Ramos (cell line): ENCODE results near the gene REXO4.
"Not testable (repeated sequence)": the region's sequence is repeated elsewhere in the genome, so short reads cannot be mapped to it uniquely, and the experiment has no call there.

Experiments
- in situ Hi-C: fragments of 300-500 bp; cut with MboI; formaldehyde crosslinking; loops from one replicate; pipeline ENCODE4 v1.14.3; 2022; ENCODE audit warnings: low sequenced_read_pairs; ENCODE audit not compliant: unreplicated experiment

REXO4 gene

DNA sequence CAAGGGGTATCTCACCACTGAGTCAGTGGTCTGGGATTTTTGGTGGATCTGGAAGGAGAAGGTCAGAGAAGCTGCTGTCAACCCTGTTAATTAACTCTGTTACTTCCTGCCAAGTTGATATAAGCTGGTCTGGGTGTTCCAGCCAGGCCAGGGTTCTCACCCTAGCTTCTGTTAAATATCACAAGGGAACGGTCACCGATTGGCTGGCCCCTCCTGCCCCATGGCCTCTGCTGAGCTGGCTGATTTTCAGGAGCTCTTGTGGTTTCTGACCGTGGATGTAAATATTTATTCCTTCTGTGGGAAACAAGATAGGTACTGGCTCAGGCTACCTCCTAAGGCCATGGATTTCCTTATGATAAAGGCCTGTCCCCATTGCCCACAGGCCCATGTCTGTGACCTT, 5.4 kb upstream of the REXO4 start:
- in situ Hi-C loops = no loop called here

DNA sequence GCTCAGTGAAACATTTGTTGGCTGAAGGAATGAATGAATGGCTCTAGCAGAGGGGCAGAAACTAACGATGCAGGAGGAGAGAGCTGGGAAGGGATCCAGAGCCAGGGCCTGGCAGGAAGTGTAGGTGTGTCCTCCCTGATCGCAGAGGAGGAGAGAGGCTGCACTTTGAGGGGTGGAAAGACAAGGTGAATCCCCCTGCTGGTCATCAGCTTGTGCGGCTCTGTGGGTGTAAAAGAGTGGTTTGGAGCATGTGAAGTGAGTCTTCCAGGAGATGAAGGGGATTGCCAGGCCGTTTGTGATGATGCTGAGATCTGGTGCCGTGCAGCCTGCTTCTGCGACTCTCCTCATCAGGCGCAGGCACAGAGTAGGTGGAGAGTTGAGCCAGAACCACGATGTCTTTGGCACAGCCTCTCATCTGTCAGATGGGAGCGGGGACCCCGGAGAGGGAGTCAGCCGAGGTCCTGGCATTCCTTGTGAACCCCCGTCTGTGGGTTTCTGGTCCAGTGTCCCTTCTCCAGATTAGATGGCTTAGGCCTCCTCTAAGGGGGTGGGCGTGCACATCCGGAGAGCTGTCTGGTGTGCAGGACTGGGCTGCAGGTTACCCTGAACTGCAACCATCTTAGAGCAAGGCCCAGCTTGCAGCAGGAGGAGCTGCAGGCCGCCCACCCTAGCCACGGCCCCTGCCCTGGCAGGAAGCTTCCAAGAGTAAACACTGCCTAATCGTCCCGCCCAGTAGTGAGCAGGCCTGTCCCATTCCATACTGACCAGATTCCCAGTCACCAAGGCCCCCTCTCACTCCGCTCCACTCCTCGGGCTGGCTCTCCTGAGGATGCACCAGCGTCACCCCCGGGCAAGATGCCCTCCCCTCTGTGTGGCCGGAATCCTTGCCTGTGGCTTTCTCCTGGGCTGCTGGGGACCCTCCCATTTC, 4.1 kb upstream of the REXO4 start, which contains the start of gene ADAMTS13:
TSS of gene ADAMTS13 (plus strand) at position 753 of the 928 bp plus-strand sequence. CDS start at position 830, 77 bp downstream.
- in situ Hi-C loops = no loop called here

DNA sequence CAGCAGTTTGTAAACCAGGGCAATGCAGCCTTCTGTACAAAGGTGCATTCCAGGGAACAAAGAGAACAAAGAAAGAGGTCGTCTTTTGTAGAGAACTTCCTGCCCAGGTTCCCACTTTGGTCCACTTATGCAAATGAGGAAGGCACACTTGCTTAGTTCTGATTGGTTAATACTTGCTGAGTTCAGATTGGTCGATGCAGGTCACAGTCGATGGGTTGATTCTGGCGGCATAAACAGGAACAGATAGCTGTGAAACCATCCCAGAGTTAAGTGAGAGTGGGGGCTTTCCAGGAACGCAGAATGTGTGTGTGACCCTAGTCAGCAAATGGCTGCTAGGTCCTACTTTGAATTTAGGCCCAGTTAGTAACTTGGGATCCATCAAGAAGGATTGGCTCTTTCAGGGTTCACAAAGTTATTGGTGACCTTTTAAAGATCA, 2.6 kb upstream of the REXO4 start:
- in situ Hi-C loops = no loop called here

DNA sequence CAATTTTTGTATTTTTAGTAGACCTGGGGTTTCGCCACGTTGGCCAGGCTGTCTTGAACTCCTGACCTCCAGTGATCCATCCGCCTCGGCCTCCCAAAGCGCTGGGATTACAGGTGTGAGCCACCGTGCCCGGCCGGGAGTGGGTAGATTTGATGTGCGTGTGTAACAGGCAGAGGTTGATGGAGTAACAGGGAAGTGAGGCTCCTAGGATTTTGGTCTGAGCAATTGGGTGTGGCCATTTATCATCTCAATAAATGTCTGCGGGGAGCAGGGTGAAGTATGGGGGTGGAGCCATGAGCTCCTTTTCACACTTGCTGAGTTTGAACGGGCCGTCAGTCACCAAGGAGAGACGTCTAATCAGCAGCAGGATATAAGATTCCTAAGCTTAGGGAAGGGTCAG, 1.2 kb upstream of the REXO4 start:
- in situ Hi-C loops = no loop called here

DNA sequence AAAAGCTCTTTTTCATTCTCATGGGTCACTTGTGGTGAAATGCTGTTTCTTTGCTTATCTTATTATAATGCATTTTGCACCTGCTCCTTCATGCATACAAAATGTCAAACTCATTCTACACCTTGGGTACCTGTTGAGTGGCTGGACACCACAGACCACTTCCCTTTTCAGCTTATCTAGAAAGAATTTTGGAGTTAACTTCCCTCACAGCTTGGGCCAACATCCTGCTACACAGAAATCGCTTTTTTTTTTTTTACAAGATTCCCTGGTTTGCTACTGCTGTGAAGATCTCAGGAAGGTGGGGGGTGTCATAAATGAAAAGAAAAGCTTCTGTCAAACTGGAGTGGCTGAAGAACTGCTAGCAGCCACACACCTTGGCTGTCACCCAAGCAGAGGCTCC, 2.6 kb downstream of the REXO4 start:
- in situ Hi-C loops = no loop called here

DNA sequence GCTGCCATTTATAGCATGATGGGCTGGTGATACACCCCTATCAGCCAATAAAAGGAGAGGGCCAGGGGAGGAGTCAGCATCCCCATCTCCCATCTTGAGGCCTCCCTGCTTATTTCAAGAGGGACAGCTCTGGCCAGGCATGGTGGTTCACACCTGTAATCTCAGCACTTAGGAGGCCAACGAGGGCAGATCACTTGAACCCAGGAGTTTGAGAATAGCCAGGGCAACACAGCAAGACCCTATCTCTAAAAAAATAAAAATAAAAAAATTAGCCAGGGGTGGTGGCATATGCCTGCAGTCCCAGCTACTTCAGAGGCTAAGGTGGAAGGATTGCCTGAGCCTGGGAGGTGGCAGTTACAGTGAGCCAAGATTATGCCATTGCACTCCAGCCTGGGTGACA, 9.8 kb downstream of the REXO4 start:
- in situ Hi-C loops = loop anchor here (5.0 kb wide), 1 partner anchor 74 kb away; no protein-coding TSS in a partner anchor

DNA sequence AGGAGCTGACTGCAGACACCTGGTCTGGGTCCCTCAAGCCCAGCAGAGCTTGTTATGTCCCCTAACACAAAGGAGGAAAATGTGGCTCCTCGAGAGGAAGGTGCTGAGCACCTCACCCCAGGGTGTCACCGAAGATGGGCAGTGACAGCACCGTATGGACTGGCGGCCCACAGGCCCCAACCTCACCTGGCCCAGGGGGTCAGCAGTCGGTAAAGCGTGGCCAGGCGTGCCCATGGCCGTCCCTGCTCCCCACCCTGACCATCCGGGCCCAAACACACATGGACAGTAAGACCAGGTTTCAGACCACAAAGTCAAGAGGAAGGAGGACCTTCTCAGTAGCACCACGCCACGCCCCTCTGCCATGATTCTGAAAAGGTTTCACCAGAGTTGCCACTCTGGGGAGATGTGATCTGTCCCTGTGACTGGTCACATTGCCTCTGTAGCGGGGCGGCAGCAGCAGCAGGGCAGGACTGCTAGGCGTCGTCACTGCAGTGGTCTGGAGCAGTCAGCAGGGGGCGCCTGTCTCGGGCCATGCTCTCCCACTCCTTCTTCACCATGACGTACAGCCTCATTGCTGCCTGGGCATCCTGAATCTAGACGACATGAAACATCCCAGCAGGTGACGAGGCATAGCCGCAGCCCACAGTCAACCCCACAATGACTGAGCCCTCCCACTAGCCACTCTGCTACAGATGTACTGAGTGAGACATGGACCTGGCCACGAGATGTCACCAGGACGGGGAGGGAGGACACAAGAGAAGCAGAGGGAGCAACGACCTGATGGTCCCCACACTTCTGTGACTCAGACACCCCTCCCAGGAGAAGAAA, 11.1 kb downstream of the REXO4 start:
- in situ Hi-C loops = loop anchor here (5.0 kb wide), 1 partner anchor 76 kb away; no protein-coding TSS in a partner anchor

DNA sequence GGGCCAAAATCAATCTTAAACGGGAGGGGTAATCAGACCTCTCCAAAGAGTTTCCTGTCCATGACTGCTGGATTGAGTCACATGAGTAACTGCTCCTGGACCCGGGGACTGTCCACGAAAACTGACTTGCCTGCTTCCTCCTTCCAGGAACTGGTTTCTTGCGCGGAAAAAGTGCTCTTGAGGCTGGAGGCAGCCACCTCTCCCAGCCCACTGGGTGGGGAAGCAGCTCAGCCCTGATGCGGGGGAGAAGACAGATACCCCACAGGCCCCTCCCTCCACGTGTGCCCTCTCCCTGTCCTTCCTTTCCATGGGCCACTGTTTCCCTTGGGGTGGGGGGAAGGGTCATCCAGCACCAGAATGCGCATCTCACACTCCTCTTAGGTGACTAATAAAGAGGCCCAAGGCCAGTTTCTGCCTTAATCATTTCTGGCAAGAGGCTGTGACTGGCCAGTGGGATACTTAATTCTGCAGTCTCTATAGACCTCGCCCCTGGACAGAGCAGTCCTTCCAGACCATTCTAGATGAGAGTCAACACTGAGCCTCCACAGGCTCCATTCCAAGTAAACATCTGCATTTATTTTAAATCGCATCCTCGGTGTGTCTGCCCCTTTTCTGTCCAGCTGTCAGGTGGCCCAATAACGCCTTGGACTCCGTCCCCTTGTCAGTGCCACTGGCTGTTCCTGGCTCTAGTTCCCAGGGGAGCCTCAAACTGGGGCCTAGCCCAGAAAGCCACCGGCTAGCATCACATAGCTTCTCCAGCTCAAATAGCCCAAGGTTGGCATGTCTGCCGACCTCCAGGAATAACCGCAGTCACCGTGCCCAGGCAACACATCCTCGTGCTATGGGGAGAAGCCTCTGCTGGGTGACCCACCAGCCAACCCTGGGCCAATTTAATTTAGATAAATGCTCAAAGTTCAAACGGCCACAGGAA, 12.0 kb downstream of the REXO4 start:
- in situ Hi-C loops = loop anchor here (5.0 kb wide), 1 partner anchor 77 kb away; no protein-coding TSS in a partner anchor

DNA sequence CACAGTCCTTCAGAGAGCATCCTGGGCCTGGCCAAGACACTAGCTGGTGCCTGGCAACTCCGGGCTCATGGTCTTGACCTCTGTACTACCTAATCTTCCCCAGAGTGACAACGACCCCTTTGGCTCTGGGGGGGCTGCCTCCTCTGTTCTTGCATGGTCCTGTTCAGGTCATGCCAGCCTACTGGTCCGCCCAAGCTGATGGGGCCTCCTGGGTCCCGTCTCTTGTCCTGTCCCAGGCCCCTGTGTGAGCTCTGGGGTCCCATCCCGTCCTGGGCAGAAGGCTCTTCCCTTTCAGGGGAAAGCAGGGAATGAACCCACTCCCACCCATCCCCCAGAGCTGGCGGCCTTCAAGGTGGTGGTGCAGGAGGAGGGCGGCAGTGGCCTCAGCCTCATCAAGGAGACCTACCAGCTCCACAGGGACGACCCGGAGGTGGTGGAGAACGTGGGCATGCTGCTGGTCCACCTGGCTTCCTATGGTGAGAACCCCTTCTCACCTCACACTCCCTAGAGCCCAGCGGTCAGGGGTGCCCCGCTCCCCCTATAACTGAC, 13.3 kb downstream of the REXO4 start:
- in situ Hi-C loops = loop anchor here (5.0 kb wide), 1 partner anchor 78 kb away; no protein-coding TSS in a partner anchor

DNA sequence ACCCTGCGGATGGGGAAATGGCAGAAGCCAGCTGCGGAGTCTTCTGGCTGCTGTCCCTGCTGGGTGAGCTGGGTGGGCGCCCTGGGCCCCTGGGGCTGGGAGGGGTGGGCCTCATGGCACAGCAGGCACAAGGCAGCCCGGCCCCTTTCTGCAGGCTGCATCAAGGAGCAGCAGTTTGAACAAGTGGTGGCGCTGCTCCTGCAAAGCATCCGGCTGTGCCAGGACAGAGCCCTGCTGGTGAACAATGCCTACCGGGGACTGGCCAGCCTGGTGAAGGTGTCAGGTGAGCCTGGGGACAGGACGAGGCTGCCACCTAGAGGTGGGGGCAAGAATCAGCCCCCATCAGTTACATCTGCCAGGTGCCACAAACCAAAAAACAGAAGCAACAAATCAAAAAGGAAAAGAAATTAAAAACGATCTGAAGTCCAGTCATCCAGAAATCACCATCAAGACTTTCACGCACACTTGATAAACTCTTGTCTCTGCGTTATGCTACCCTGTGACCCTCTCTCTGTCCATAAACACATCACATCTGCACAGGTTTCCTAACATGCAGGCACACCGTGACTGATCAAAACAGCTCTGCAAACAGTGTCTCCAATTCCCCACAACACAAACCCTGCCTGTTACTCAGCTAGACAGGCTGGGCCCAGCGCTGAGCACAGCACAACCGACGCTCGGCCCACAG, 13.9 kb downstream of the REXO4 start:
- in situ Hi-C loops = no loop called here

DNA sequence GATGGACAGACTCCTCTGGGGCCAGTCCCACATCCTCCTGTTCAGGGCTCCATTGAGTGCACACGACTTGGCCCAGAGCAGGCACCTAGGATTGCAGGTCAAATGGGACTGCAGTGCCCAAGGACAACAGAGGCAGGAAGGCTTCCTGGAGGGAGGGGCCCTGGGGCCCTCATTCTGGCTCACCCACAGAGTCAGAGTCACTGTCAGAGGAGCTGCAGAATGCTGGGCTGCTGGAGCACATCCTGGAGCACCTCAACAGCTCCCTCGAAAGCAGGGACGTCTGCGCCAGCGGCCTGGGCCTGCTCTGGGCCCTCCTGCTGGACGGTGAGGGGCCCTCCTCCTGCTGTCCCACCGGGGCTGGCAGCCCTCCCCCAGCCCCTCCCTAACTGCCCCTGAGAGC, 15.1 kb downstream of the REXO4 start:
- in situ Hi-C loops = no loop called here

DNA sequence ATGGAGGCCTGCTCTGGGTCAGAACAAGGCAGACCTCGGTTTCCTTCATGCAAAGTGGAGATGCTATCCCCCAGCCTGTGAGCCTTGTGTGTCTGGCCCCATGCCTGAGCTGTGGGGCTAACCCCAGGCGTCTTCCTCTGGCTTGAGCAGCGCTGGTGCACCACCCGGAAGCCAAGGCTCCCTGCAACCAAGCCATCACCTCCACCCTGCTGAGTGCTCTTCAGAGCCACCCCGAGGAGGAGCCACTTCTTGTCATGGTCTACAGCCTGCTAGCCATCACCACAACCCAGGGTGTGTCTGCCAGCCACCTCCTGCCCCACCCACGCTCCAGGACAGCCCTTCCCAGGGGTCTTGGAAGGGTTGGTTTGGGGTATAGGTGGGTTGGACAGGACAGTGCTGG, 16.2 kb downstream of the REXO4 start:
- in situ Hi-C loops = no loop called here

DNA sequence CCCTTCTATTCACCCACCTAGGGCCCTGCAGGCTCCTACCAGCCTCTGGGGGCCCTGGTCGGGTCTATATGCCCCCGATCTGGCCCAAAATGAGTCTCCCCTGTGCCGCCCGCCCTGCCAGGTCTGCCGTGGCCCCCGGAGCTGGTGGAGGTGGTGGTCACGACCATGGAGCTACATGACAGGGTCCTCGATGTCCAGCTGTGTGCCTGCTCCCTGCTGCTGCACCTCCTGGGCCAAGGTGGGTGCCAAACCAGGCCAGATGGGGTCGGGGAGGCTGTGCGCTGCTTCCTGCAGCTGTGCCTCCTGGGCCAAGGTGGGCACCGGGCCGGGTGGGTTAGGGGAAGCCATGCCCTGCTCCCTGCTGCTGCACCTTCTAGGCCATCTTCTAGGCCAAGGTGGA, 17.5 kb downstream of the REXO4 start:
- in situ Hi-C loops = no loop called here

DNA sequence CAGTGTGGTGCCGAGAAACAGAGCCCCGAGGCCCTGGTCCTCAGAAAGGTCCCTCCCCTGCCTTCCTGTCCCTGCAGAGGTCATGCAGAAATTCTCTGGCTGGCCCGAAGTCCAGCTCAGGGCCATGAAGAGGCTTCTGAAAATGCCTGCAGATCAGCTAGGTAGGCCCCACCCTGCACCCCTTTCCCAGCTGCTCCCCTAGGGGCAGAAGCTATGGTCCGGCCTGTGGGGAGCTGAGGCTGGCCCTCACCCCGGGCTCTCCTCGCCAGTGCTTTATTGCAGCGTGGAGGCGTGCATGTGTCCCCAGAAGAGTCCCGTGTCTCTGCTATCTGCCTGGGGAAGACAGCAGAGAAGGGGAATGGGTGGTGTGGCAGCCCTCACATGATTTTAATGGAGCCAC, 19.9 kb downstream of the REXO4 start:
- in situ Hi-C loops = no loop called here

DNA sequence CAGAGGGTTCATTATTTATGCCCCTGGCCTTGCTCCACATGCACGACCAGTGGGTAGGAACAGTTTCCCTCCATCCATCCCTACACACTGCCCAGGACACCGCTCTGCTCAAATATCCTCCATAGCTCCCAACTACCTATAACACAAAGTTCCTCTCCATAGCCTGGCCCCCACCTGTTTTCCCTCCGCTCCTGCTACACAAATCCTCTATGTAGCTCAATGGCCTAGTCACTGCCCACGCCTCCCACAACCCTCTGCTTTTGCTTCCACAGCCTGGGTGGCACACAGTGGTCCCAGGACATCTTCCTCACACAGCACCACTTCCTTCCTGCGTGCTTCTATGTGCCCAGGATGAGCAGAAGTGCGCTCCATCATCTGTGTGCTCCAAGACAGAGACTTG, 20.4 kb downstream of the REXO4 start:
- in situ Hi-C loops = no loop called here

DNA sequence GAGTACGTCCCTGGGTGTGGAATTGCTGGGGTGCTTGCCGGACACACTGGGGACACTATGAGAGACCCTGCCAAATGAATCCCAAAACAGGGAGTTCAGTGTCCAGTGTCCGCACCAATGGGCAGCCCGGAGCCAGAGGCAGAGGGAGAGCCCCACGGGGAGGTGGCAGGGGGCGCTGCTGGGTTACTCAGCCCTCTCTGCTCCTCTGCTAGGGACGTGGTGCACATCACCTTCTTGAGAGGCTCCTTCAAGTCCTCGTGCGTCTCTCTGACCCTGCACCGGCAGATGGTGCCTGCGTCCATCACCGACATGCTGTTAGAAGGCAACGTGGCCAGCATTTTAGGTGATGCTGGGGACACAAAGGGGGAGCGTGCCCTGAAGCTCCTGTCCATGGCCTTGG, 20.9 kb downstream of the REXO4 start:
- in situ Hi-C loops = no loop called here

DNA sequence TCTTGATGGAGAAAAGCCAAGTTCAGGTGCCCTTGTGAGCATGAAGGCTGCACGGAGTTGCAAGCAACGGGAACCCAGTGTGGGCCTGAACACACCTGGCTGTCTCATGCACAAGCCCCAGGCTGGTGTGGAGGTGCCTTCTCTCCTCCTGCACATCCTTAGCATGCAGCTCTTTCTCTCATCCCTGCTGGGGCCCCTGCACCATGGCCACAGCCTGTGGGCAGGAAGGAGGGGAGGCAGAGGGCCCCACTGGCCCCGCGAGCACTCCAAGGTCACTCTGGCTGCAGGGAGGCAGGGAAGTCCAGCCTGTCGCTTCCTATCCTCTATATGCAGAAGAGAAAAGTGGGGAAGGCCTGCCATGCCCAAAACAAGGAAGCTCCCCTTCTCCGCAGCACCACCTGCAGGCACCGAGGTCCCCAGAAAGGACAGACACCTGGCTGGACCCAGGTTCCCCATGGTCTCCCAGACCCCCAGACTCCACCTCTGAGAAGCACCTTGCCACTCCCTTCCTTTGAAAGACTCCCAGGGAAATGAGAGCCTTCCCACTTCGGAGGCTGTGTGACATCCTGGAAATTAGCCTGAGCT, 23.0 kb downstream of the REXO4 start:
- in situ Hi-C loops = no loop called here

DNA sequence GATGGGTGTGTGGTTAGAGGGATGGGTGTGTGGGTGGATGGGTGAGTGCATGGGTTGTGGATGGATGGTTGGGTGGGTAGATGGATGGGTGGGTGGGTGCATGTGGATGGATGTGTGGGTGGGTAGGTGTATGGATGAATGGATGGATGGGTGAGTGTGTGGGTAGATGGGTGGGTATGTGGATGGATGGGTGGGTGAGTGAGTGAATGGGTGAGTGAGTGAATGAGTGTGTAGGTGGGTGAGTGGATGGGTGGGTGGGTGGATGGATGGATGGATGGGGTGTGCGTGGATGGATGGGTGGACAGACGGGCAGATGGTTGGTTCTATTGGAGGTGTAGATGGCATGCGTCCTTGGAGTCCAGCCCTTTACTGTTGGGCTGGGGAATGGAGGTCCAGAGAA, 24.4 kb downstream of the REXO4 start:
- in situ Hi-C loops = no loop called here

DNA sequence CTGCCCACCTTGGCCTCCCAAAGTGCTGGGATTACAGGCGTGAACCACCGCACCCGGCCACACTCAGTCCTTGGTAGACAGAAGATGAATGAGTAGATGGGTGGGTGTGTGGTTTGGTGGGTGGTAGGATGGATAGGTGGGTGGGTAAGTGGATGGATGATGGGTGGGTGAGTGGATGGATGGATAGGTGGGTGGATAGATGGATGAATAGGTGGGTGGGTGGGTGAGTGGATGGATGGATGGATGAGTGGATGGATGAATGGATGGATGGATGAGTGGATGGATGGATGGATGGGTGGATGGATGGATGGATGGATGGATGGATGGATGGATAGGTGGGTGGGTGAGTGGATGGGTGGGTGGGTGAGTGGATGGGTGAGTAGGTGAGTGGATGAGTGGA, 25.5 kb downstream of the REXO4 start:
- in situ Hi-C loops = not testable (repeated sequence)
